Measurements from ENCODE around the gene CEP76.

CEP76 gene

GRCh38 chr18:12651651-12652050 lies 50.9 kb downstream of the CEP76 start:
- Histone ChIP-seq H3K36me3 (ENCODE audit: control insufficient read depth in 1 of 2, insufficient read depth in 2 of 2, low read length in 2 of 2) (no peaks in the 10 kb centered on the region), H3K4me1 (ENCODE audit: control insufficient read depth in 1 of 2, insufficient read depth in 2 of 2, low read length in 2 of 2) (peaks cover 0 to 1% of the 10 kb centered on the region in 2 experiments), H3K9ac (ENCODE audit: low read length) (no peak overlapping the region), H3K27me3 (ENCODE audit: insufficient read depth, low read length) (no peaks in the 10 kb centered on the region), H3K9me3 (ENCODE audit: insufficient read depth, low read depth, low read length) (no peaks in the 10 kb centered on the region), H2AFZ (ENCODE audit: insufficient read depth, low read length, poor library complexity) (no peak overlapping the region), H3K4ac (ENCODE audit: low read depth, low read length) (no peak overlapping the region), H4K12ac (ENCODE audit: low read depth, low read length) (no peak overlapping the region), H3K27ac (ENCODE audit: low read depth, low read length) (no peak overlapping the region), H3K79me2 (ENCODE audit: control insufficient read depth, insufficient read depth, low read length, poor library complexity) (no peaks in the 10 kb centered on the region), H3K4me3 (ENCODE audit: low read depth, low read length) (no peak overlapping the region), H3K4me2 (ENCODE audit: low read length) (no peak overlapping the region), H2BK5ac (ENCODE audit: low read depth, low read length, poor library complexity) (no peak overlapping the region), H2BK12ac (ENCODE audit: low read length) (no peak overlapping the region), H2AK5ac (ENCODE audit: low read length) (no peak overlapping the region), H3K79me1 (ENCODE audit: low read length) (no peaks in the 10 kb centered on the region), H3K23ac (ENCODE audit: low read length) (no peak overlapping the region), H3K18ac (ENCODE audit: low read length) (no peak overlapping the region), H4K8ac (ENCODE audit: low read depth, low read length) (no peak overlapping the region), H2BK120ac (ENCODE audit: insufficient read depth, low read length, poor library complexity) (no peak overlapping the region), H3K14ac (ENCODE audit: low read length) (no peak overlapping the region), H4K91ac (ENCODE audit: low read depth, low read length) (no peak overlapping the region)
- no peak for DNase-seq
- WGBS (ENCODE audit: extremely low coverage, insufficient coverage, insufficient read length): 100% methylated on average over 1 of the region's 4 CpGs

DNA sequence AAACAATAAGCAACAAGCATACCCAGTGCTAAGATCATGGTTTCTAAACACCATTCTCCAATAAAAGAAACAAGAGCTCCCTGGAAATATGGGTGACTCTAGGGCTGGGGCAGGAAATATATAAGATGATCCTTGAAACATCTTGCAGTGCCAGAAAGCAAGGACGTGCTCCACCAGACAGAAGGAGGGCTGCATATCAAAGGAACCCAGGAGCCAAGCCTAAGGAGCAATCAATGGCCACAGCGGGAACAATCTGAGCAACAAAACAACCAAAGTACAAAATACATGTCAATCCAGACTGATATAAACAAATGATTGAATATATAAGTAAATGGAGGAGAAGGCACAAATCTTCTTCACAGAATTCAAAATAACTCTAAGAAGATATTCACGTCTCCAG lies 54.8 kb downstream of the CEP76 start:
- no peak overlapping the region for H3K4me2 ChIP-seq (ENCODE audit: low read length)
- no peak overlapping the region for H3K18ac ChIP-seq (ENCODE audit: low read length)
- no peak overlapping the region for H4K8ac ChIP-seq (ENCODE audit: low read depth, low read length)
- no peak overlapping the region for H2BK120ac ChIP-seq (ENCODE audit: insufficient read depth, low read length, poor library complexity)
- H3K9ac ChIP-seq (ENCODE audit: low read length): no peak overlapping the region
- H3K79me1 ChIP-seq (ENCODE audit: low read length): no peaks in the 10 kb centered on the region
- H2BK12ac ChIP-seq (ENCODE audit: low read length): no peak overlapping the region
- no peak overlapping the region for H4K12ac ChIP-seq (ENCODE audit: low read depth, low read length)
- H3K4me1 ChIP-seq (ENCODE audit: control insufficient read depth in 1 of 2, insufficient read depth in 2 of 2, low read length in 2 of 2): peaks cover 6% of the 10 kb centered on the region in 2 experiments
- H3K4ac ChIP-seq (ENCODE audit: low read depth, low read length): no peak overlapping the region
- H3K79me2 ChIP-seq (ENCODE audit: control insufficient read depth, insufficient read depth, low read length, poor library complexity): no peaks in the 10 kb centered on the region
- no peak overlapping the region for H3K27ac ChIP-seq (ENCODE audit: low read depth, low read length)
- no peaks in the 10 kb centered on the region for H3K27me3 ChIP-seq (ENCODE audit: insufficient read depth, low read length)
- DNase-seq: no peak
- no peak overlapping the region for H3K4me3 ChIP-seq (ENCODE audit: low read depth, low read length)
- no CpG with 5 or more reads among the region's 3 CpGs for WGBS (ENCODE audit: extremely low coverage, insufficient coverage, insufficient read length)
- no peaks in the 10 kb centered on the region for H3K9me3 ChIP-seq (ENCODE audit: insufficient read depth, low read depth, low read length)
- no peak overlapping the region for H3K23ac ChIP-seq (ENCODE audit: low read length)
- no peak overlapping the region for H2AK5ac ChIP-seq (ENCODE audit: low read length)
- no peak overlapping the region for H4K91ac ChIP-seq (ENCODE audit: low read depth, low read length)
- H2BK5ac ChIP-seq (ENCODE audit: low read depth, low read length, poor library complexity): no peak overlapping the region
- H3K36me3 ChIP-seq (ENCODE audit: control insufficient read depth in 1 of 2, insufficient read depth in 2 of 2, low read length in 2 of 2): no peaks in the 10 kb centered on the region
- no peak overlapping the region for H2AFZ ChIP-seq (ENCODE audit: insufficient read depth, low read length, poor library complexity)
- no peak overlapping the region for H3K14ac ChIP-seq (ENCODE audit: low read length)

- Histone ChIP-seq H3K4ac (ENCODE audit: low read depth, low read length) (no peak overlapping the region), H3K14ac (ENCODE audit: low read length) (no peak overlapping the region), H3K4me2 (ENCODE audit: low read length) (no peak overlapping the region), H3K23ac (ENCODE audit: low read length) (no peak overlapping the region), H3K27me3 (ENCODE audit: insufficient read depth, low read length) (no peaks in the 10 kb centered on the region), H3K79me2 (ENCODE audit: control insufficient read depth, insufficient read depth, low read length, poor library complexity) (no peaks in the 10 kb centered on the region), H4K12ac (ENCODE audit: low read depth, low read length) (no peak overlapping the region), H3K4me1 (ENCODE audit: control insufficient read depth in 1 of 2, insufficient read depth in 2 of 2, low read length in 2 of 2) (peaks cover 7% of the 10 kb centered on the region in 2 experiments), H3K9ac (ENCODE audit: low read length) (no peak overlapping the region), H3K9me3 (ENCODE audit: insufficient read depth, low read depth, low read length) (no peaks in the 10 kb centered on the region), H2AK5ac (ENCODE audit: low read length) (no peak overlapping the region), H3K4me3 (ENCODE audit: low read depth, low read length) (no peak overlapping the region), H3K18ac (ENCODE audit: low read length) (no peak overlapping the region), H3K27ac (ENCODE audit: low read depth, low read length) (no peak overlapping the region), H2BK5ac (ENCODE audit: low read depth, low read length, poor library complexity) (no peak overlapping the region), H3K79me1 (ENCODE audit: low read length) (no peaks in the 10 kb centered on the region), H2BK12ac (ENCODE audit: low read length) (no peak overlapping the region), H2AFZ (ENCODE audit: insufficient read depth, low read length, poor library complexity) (no peak overlapping the region), H3K36me3 (ENCODE audit: control insufficient read depth in 1 of 2, insufficient read depth in 2 of 2, low read length in 2 of 2) (no peaks in the 10 kb centered on the region), H2BK120ac (ENCODE audit: insufficient read depth, low read length, poor library complexity) (no peak overlapping the region), H4K91ac (ENCODE audit: low read depth, low read length) (no peak overlapping the region), H4K8ac (ENCODE audit: low read depth, low read length) (no peak overlapping the region)
- no CpG with 5 or more reads among the region's 10 CpGs for WGBS (ENCODE audit: extremely low coverage, insufficient coverage, insufficient read length)
- DNase-seq: peak; percentile 22 to 37
These were observed 56.7 kb downstream of the CEP76 start for GRCh38 chr18:12645751-12646203.

GRCh38 chr18:12645254-12645653 lies 57.3 kb downstream of the CEP76 start:
- Histone ChIP-seq H3K9ac (ENCODE audit: low read length) (no peak overlapping the region), H3K27me3 (ENCODE audit: insufficient read depth, low read length) (no peaks in the 10 kb centered on the region), H3K27ac (ENCODE audit: low read depth, low read length) (no peak overlapping the region), H3K36me3 (ENCODE audit: control insufficient read depth in 1 of 2, insufficient read depth in 2 of 2, low read length in 2 of 2) (no peaks in the 10 kb centered on the region), H3K4me1 (ENCODE audit: control insufficient read depth in 1 of 2, insufficient read depth in 2 of 2, low read length in 2 of 2) (peaks cover 8 to 9% of the 10 kb centered on the region in 2 experiments), H3K23ac (ENCODE audit: low read length) (no peak overlapping the region), H4K91ac (ENCODE audit: low read depth, low read length) (no peak overlapping the region), H4K8ac (ENCODE audit: low read depth, low read length) (no peak overlapping the region), H2AK5ac (ENCODE audit: low read length) (no peak overlapping the region), H2BK120ac (ENCODE audit: insufficient read depth, low read length, poor library complexity) (no peak overlapping the region), H2BK12ac (ENCODE audit: low read length) (no peak overlapping the region), H2BK5ac (ENCODE audit: low read depth, low read length, poor library complexity) (no peak overlapping the region), H3K9me3 (ENCODE audit: insufficient read depth, low read depth, low read length) (no peaks in the 10 kb centered on the region), H3K79me1 (ENCODE audit: low read length) (no peaks in the 10 kb centered on the region), H2AFZ (ENCODE audit: insufficient read depth, low read length, poor library complexity) (no peak overlapping the region), H3K79me2 (ENCODE audit: control insufficient read depth, insufficient read depth, low read length, poor library complexity) (no peaks in the 10 kb centered on the region), H3K14ac (ENCODE audit: low read length) (no peak overlapping the region), H3K4ac (ENCODE audit: low read depth, low read length) (no peak overlapping the region), H3K4me2 (ENCODE audit: low read length) (no peak overlapping the region), H3K18ac (ENCODE audit: low read length) (no peak overlapping the region), H3K4me3 (ENCODE audit: low read depth, low read length) (no peak overlapping the region), H4K12ac (ENCODE audit: low read depth, low read length) (no peak overlapping the region)
- DNase-seq: peak in 1 of 2 donors; percentile 47
